T-helper 1 cell treated with Interleukin-12 subunit alpha and Interleukin-12 subunit beta and Interleukin-4 antibody, amounts not matched to agents 30 ng/mL and 1 ng/mL, for 36 hours (primary cell): Measurements from ENCODE around the gene TRIM42. TPM values are rescaled to one million over a fixed set of nuclear protein-coding genes. Genes with fewer than 3 reads are reported as not detected.

Experiments
- intact Hi-C: fragments of 100-400 bp; cut with micrococcal nuclease; formaldehyde crosslinking; loops from one replicate; pipeline ENCODE4 v1.15.1; 2024
- total RNA-seq: library from RNA; stranded (reverse); gene quantifications from 2 replicates; pipeline ENCODE4 v1.2.3, GENCODE V29; 2022

TRIM42 gene
- total RNA-seq, 1 donor from 2014 or later = not detected

DNA sequence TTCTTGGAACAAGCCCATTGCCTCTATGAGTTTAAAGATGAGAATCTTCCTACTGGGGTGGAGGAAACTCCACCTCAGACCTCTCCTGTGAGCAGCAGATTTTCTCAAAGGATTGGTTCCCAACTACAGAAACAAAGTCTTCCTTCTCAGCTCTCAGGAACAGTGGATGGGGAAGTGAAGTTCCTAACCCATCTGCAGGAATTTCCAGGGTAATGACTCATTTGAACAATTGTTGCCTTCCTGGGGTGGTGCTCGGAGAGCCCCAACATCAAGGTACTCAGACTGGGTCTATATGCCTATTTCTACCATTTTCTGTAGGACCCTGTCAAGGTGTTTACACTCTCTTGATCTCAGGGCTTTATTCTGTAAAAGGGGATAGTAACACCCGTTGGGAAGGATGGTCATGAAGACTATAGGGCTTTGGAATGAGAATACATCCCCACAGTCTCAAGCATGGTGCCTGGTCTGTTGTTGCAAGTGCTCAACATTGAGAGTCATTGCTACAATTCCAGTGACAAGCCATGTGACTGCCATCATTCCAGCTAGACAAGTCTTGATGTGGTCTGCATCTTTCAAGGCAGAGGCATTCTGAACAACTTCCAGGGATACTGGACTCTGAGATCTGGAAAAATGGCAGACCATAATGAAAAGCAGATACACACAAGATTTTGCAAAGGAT lies 33.0 kb downstream of the TRIM42 start:
- intact Hi-C loops = no loop called here

GRCh38 chr3:140711390-140712035 lies 33.6 kb downstream of the TRIM42 start:
- intact Hi-C loops = no loop called here

DNA sequence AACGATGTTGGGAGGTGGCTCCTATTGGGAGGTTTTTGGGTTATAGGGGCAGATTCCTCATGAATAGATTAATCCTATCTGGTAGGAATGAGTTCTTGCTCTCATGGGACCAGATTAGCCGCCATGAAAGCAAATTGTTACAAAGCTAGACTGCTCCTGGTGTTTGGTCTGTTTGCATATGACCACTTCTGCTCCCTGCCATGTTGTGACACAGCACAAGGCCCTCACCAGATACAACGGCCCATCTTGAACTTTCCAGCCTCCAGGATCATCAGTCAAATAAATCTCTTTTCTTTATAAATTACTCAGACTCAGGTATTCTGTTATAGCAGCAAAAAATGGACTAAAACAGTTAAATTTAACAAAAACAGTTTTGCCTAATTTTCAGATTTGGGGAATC lies 34.4 kb downstream of the TRIM42 start:
- intact Hi-C loops = no loop called here

- intact Hi-C loops = no loop called here
These were observed 37.2 kb downstream of the TRIM42 start for GRCh38 chr3:140715035-140715434.

- intact Hi-C loops = no loop called here
These were observed 40.1 kb downstream of the TRIM42 start for GRCh38 chr3:140717921-140718320.

- intact Hi-C loops = no loop called here
These were observed 42.2 kb downstream of the TRIM42 start for GRCh38 chr3:140719841-140720614.

DNA sequence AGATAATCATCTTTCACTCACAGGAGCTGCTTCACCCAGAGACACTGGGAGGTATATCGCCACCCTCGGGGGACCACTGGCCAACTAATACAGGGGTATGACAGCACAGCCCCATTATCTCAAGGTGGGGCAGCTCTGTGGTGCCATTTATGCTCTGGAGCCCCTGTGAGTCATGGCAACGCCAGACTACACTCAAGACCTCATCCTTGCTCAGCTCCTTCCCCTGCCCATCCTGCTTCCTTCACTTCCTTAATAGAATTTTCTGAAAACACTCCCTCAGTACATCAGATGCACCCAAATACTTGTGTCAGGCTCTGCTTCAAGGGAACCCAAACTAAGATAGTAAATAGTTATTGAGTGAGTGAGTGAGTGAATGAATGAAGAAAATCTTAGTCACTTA lies 45.7 kb downstream of the TRIM42 start:
- intact Hi-C loops = no loop called here

GRCh38 chr3:140724856-140725812 lies 47.3 kb downstream of the TRIM42 start:
- intact Hi-C loops = no loop called here

DNA sequence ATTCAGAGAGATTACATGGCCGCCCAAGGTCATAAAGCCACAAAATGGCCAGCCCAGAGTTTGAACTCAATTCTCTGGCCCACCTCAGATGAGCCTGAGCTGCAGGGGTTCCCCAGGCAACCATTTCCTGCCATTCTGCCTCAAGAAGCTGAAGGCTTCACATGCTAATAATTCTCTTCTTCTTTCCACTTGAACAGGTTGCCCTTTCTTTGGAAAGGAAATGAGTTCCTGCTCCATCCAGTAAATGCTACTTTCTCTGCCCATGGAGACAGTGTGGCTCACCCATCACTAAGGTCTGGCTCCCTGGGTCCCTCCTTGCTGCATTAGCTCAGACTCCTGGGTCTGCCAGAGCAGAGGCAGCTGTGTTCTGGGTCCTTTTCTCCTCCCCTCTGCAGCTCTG lies 48.2 kb downstream of the TRIM42 start:
- intact Hi-C loops = no loop called here

DNA sequence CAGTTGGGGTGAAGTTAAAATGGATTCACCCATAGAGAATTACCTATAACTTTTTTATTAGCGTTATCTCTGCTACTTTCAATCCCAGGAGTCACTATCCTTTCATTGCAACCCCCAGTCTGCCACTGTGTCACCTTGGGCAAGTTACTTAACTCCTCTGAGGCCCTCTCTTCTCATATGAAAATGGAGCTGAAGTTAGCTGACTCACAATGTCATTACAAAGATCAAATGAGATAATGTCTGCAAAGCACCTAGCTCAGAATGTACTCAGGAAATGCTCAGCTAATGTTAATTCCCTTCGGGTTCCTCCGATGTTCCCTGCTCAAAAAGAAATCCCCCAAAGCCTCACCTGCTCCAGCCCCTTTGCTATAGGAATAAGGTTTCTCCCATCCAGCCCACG lies 50.0 kb downstream of the TRIM42 start:
- intact Hi-C loops = no loop called here

DNA sequence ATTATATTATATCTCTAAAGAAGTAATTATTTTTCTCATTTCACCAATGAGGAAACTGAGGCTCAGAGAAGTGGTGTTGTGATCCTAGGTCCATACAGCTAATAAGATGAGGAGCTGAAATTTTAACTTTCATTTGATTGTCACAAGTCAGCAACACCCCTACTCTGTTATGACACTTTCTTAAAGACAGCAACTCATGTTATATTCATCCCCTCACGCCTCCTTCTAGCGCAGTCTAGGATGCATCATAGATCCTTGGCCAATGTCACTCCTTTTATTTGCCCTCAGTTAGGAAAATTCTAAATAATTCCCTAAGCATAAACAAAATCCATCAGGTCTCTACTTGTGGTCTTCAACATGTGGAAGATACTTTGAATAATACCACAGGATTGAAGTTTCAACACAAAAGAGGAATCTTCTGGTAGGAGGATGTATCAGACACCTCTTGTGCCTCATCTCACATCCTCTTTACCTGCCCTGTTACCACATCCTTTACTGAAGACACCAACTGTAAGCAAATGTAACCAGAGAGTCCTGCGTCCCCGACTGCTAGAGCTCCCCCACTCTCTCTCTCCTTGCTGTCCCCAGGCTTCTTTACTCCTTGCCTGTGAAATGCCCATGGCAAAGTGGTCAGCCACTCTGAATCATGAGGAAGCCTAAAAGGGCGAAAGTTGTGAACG lies 53.7 kb downstream of the TRIM42 start:
- intact Hi-C loops = no loop called here

GRCh38 chr3:140733623-140734022 lies 55.8 kb downstream of the TRIM42 start:
- intact Hi-C loops = no loop called here

DNA sequence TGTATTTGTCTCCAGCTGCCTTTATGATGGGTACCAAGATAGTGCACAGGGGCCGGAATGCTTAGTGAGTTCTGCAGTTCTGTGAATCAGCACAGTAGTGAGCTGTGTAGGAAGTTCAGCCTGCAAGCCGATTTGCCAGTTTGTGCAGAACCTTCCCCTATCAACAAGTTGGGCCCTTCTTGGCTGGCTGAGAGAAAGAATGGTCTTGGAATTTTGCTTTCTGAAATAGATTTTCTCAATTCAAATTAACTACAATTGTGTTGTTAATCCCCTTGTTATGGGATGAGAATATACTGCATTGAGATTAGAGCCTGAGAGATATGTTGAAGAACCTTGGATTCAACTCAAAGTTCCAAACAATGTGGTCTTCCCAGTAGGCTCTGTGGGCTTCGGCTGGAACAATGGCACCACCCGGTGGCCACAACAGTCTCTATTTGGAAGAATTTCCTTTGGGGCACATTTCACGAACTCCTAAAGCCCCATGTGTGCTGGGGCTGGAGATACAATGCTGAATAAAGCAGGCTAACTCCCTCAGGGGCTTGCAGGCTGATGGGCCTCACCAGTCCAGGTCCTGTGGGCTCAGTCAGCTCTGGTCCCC lies 59.1 kb downstream of the TRIM42 start:
- intact Hi-C loops = no loop called here

- intact Hi-C loops = no loop called here
These were observed 64.3 kb downstream of the TRIM42 start for GRCh38 chr3:140742116-140742515.

GRCh38 chr3:140748171-140748570 lies 70.3 kb downstream of the TRIM42 start:
- intact Hi-C loops = no loop called here

DNA sequence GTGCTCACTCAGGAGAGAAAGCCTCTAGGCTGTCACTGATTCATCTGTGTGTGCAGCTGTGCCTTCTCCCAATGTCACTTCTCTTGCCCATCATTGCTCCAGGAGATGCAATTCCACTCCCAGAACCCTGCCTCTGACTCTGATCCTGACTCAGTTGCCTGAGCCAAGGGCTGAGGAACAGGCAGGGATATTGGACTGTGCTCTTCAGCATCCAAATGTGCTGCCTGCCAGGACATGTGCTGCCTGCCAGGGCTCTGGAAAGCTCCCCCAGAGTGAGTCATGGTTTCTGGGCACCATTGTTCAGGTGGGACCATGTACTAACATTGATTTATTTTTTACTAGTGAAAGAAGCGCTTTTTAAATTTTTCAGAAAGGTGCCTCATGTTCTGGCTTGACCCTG lies 71.0 kb downstream of the TRIM42 start:
- intact Hi-C loops = no loop called here
